ENCODE results near the gene CUL3. TPM values are rescaled to one million over a fixed set of nuclear protein-coding genes. Genes with fewer than 3 reads are reported as not detected.

The CUL3 gene
- total RNA-seq, 1 experiment from 2014 or later = 95.7 TPM

GRCh38 chr2:224432003-224432579, 153.1 kb downstream of the CUL3 start:
- Histone ChIP-seq H3K4me1 (ENCODE audit: control insufficient read depth in 1 of 2, insufficient read depth in 2 of 2, low read length in 2 of 2) (no peaks in the 10 kb centered on the region), H3K27me3 (ENCODE audit: insufficient read depth, low read length) (no peaks in the 10 kb centered on the region), H3K4me2 (ENCODE audit: low read length) (no peak overlapping the region), H3K4me3 (replicated peaks in 1 of 2; ENCODE audit: low read depth in 1 of 2, low read length in 2 of 2) (no peak overlapping the region), H3K36me3 (ENCODE audit: control insufficient read depth in 1 of 2, insufficient read depth in 2 of 2, low read length in 2 of 2) (no peaks in the 10 kb centered on the region), H3K9me2 (ENCODE audit: insufficient read depth) (no peaks in the 10 kb centered on the region), H3K79me2 (ENCODE audit: insufficient read depth, low read length) (no peaks in the 10 kb centered on the region), H3K27ac (ENCODE audit: low read depth, low read length) (no peak overlapping the region), H3K9ac (ENCODE audit: low read length) (no peak overlapping the region), H3K9me3 (ENCODE audit: control insufficient read depth in 1 of 2, insufficient read depth in 1 of 2, low read depth in 1 of 2, low read length in 2 of 2) (no peaks in the 10 kb centered on the region), H4K20me1 (ENCODE audit: insufficient read depth) (no peaks in the 10 kb centered on the region), H2AFZ (ENCODE audit: low read depth, low read length, poor library complexity, severe bottlenecking) (no peak overlapping the region)
- no TSS peak for BruUV-seq (replicated peaks)
- TF ChIP-seq CTCF (IDR thresholded peaks at IDR 0.05 in 2 of 3, conservative IDR thresholded peaks at IDR 0.05 in 1 of 3; ENCODE audit: borderline replicate concordance in 1 of 3, insufficient read depth in 1 of 3, low read depth in 2 of 3, low read length in 2 of 3) = no peak
- TF ChIP-seq TCF7L2 (IDR thresholded peaks at IDR 0.05; ENCODE audit: borderline replicate concordance, extremely low read depth, insufficient read depth, insufficient read length) = no peak
- no peak for TF ChIP-seq SP1 (IDR thresholded peaks at IDR 0.05; ENCODE audit: low read depth)
- TF ChIP-seq POLR2AphosphoS5 (IDR thresholded peaks at IDR 0.05; ENCODE audit: low read depth, low read length) = no peak
- TF ChIP-seq CBX3 (IDR thresholded peaks at IDR 0.05; ENCODE audit: low read depth) = no peak
- TF ChIP-seq MAX (IDR thresholded peaks at IDR 0.05) = no peak
- TF ChIP-seq EZH2 (IDR thresholded peaks at IDR 0.05) = no peak
- TF ChIP-seq ATF3 (IDR thresholded peaks at IDR 0.05) = no peak
- no peak for TF ChIP-seq YY1 (IDR thresholded peaks at IDR 0.05; ENCODE audit: extremely low read depth, insufficient replicate concordance, low read depth, low read length)
- no peak for TF ChIP-seq ZBTB33 (IDR thresholded peaks at IDR 0.05; ENCODE audit: extremely low read depth, insufficient replicate concordance, low read length)
- no peak for TF ChIP-seq ZFX (IDR thresholded peaks at IDR 0.05)
- TF ChIP-seq RAD21 (IDR thresholded peaks at IDR 0.05; ENCODE audit: low read depth) = no peak
- TF ChIP-seq JUND (IDR thresholded peaks at IDR 0.05) = no peak
- TF ChIP-seq EZH2phosphoT487 (IDR thresholded peaks at IDR 0.05; ENCODE audit: borderline replicate concordance) = no peak
- TF ChIP-seq SRF (IDR thresholded peaks at IDR 0.05; ENCODE audit: low read depth) = no peak
- no peak for TF ChIP-seq EGR1 (IDR thresholded peaks at IDR 0.05; ENCODE audit: low read depth)
- no peak for TF ChIP-seq FOSL1 (IDR thresholded peaks at IDR 0.05; ENCODE audit: low read depth)
- ATAC-seq (no peak), DNase-seq (ENCODE audit: low read depth, low spot score) (no peak)
- ChIA-PET CTCF (no interaction called here), POLR2A (no interaction called here), RAD21 (ENCODE audit: low non-redundant PET in 1 of 2, low total read pairs in 2 of 2, uncharacterized antibody in 2 of 2, unreplicated experiment in 2 of 2) (no interaction called here)
- intact Hi-C loops (cut with micrococcal nuclease) = no loop called here
